ENCODE results near the gene TET2. TPM values are rescaled to one million over a fixed set of nuclear protein-coding genes. Genes with fewer than 3 reads are reported as not detected.

Gene TET2
- total RNA-seq, 1 donor from 2014 or later = 42.1 TPM

- TF ChIP-seq CTCF (IDR thresholded peaks at IDR 0.05; ENCODE audit: unreplicated experiment) = no peak
- H3K27ac Mint-ChIP-seq = no peak overlapping the region
- peaks cover 10% of the 10 kb centered on the region for H3K4me1 Mint-ChIP-seq
- no peak overlapping the region for H3K4me3 Mint-ChIP-seq
- H3K36me3 Mint-ChIP-seq = peaks cover 22% of the 10 kb centered on the region
- DNase-seq (ENCODE audit: low spot score in 2 of 2, unreplicated experiment in 2 of 2) = no peak
- no peaks in the 10 kb centered on the region for H3K9me3 Mint-ChIP-seq
- no peaks in the 10 kb centered on the region for H3K27me3 Mint-ChIP-seq (ENCODE audit: low read depth)
These were observed 45.8 kb downstream of the TET2 start for GRCh38 chr4:105192474-105192873.

- Mint-ChIP-seq H3K36me3 (peaks cover 22% of the 10 kb centered on the region), H3K9me3 (no peaks in the 10 kb centered on the region), H3K27ac (no peak overlapping the region), H3K4me3 (no peak overlapping the region), H3K4me1 (peaks cover 10% of the 10 kb centered on the region), H3K27me3 (ENCODE audit: low read depth) (no peaks in the 10 kb centered on the region)
- TF ChIP-seq CTCF (IDR thresholded peaks at IDR 0.05; ENCODE audit: unreplicated experiment) = no peak
- no peak for DNase-seq (ENCODE audit: low spot score in 2 of 2, unreplicated experiment in 2 of 2)
These were observed 46.2 kb downstream of the TET2 start for GRCh38 chr4:105192910-105193309.

GRCh38 chr4:105193536-105193935, 46.9 kb downstream of the TET2 start:
- Mint-ChIP-seq H3K27me3 (ENCODE audit: low read depth) (no peaks in the 10 kb centered on the region), H3K4me3 (no peak overlapping the region), H3K4me1 (peaks cover 10% of the 10 kb centered on the region), H3K27ac (no peak overlapping the region), H3K9me3 (no peaks in the 10 kb centered on the region), H3K36me3 (peaks cover 22% of the 10 kb centered on the region)
- no peak for DNase-seq (ENCODE audit: low spot score in 2 of 2, unreplicated experiment in 2 of 2)
- TF ChIP-seq CTCF (IDR thresholded peaks at IDR 0.05; ENCODE audit: unreplicated experiment) = no peak

GRCh38 chr4:105194328-105195231, 47.9 kb downstream of the TET2 start:
- no peak for TF ChIP-seq CTCF (IDR thresholded peaks at IDR 0.05; ENCODE audit: unreplicated experiment)
- peak overlapping the region; percentile 13 for H3K27ac Mint-ChIP-seq
- H3K4me1 Mint-ChIP-seq = peaks cover 10% of the 10 kb centered on the region

GRCh38 chr4:105196523-105197145, 50.0 kb downstream of the TET2 start:
- TF ChIP-seq CTCF (IDR thresholded peaks at IDR 0.05; ENCODE audit: unreplicated experiment) = no peak
- Mint-ChIP-seq H3K36me3 (peaks cover 23% of the 10 kb centered on the region), H3K27ac (no peak overlapping the region), H3K27me3 (ENCODE audit: low read depth) (no peaks in the 10 kb centered on the region), H3K4me3 (no peak overlapping the region), H3K4me1 (peaks cover 8% of the 10 kb centered on the region), H3K9me3 (no peaks in the 10 kb centered on the region)
- no peak for DNase-seq (ENCODE audit: low spot score in 2 of 2, unreplicated experiment in 2 of 2)

More at GRCh38 chr4:105194328-105195231, 47.9 kb downstream of the TET2 start:
- H3K36me3 Mint-ChIP-seq = peaks cover 22% of the 10 kb centered on the region
- no peak overlapping the region for H3K4me3 Mint-ChIP-seq
- no peak for DNase-seq (ENCODE audit: low spot score in 2 of 2, unreplicated experiment in 2 of 2)
- no peaks in the 10 kb centered on the region for H3K9me3 Mint-ChIP-seq
- no peaks in the 10 kb centered on the region for H3K27me3 Mint-ChIP-seq (ENCODE audit: low read depth)

All from mesothelial cell of epicardium (in vitro differentiated cells).